ENCODE measurements around the gene PSME4. TPM values are rescaled to one million over a fixed set of nuclear protein-coding genes. Genes with fewer than 3 reads are reported as not detected.
"Not testable (repeated sequence)": the region's sequence is repeated elsewhere in the genome, so short reads cannot be mapped to it uniquely, and the experiment has no call there.

Gene PSME4
- total and polyA plus RNA-seq, 4 donors = 15.4 to 52.8 (median 28.4) TPM

DNA sequence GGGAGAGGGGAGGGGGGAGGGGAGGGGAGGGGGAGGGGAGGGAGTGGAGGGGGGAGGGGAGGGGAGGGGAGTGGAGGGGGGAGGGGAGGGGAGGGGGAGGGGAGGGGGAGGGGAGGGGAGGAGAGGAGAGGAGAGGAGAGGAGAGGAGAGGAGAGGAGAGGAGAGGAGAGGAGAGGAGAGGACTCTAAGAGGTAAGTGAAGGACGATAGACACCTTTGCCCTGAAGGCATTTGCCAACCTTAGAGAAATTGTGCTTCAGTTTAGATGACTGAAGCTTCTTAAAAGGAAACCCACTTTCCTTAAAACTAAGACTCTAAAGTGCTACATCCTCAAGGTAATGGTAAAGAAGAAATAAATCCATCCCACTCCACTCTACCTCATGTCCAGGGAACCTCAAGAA, 130.2 kb downstream of the PSME4 start (continued):
- TF ChIP-seq CTCF (IDR thresholded peaks at IDR 0.05; ENCODE audit: low read depth, low read length, missing input control) = no peak
- TF ChIP-seq RAD21 (IDR thresholded peaks at IDR 0.05) = no peak
- TF ChIP-seq ATF3 (IDR thresholded peaks at IDR 0.05) = no peak
- TF ChIP-seq JUND (IDR thresholded peaks at IDR 0.05) = no peak
- TF ChIP-seq TAF1 (conservative IDR thresholded peaks at IDR 0.05) = no peak

DNA sequence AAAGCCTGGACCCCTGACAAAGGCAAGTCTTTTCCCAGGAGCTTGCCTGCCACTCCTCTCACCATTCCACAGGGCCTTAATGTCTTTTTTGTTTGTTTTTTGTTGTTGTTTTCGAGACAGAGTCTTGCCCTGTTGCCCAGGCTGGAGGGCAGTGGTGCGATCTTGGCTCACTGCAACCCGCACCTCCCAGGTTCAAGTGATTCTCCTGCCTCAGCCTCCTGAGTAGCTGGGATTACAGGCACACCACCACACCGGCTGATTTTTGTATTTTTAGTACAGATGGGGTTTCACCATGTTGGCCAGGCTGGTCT, 140.9 kb downstream of the PSME4 start:
- Histone ChIP-seq H3K4me1 (ENCODE audit: control insufficient read depth in 4 of 4, insufficient read depth in 4 of 4, low read length in 3 of 4) (peaks cover 4 to 41% (median 33%) of the 10 kb centered on the region in 4 donors), H3K27ac (ENCODE audit: low read depth in 1 of 2, low read length in 2 of 2) (peak overlapping the region; percentile 27 to 57)
- not testable (repeated sequence) for H3K9ac ChIP-seq (ENCODE audit: low read depth in 1 of 2, low read length in 2 of 2); H3K36me3 ChIP-seq (ENCODE audit: control insufficient read depth in 4 of 4, insufficient read depth in 3 of 4, low read depth in 1 of 4, low read length in 3 of 4); H3K4me3 ChIP-seq (ENCODE audit: low read depth in 1 of 3, low read length in 3 of 3); DNase-seq (ENCODE audit: low spot score); H3K27me3 ChIP-seq (ENCODE audit: control insufficient read depth in 4 of 4, insufficient read depth in 4 of 4, low read length in 3 of 4); H3K9me3 ChIP-seq (ENCODE audit: control insufficient read depth in 4 of 4, low read length in 3 of 4)
- WGBS = 78% methylated on average over 4 of the region's 4 CpGs

DNA sequence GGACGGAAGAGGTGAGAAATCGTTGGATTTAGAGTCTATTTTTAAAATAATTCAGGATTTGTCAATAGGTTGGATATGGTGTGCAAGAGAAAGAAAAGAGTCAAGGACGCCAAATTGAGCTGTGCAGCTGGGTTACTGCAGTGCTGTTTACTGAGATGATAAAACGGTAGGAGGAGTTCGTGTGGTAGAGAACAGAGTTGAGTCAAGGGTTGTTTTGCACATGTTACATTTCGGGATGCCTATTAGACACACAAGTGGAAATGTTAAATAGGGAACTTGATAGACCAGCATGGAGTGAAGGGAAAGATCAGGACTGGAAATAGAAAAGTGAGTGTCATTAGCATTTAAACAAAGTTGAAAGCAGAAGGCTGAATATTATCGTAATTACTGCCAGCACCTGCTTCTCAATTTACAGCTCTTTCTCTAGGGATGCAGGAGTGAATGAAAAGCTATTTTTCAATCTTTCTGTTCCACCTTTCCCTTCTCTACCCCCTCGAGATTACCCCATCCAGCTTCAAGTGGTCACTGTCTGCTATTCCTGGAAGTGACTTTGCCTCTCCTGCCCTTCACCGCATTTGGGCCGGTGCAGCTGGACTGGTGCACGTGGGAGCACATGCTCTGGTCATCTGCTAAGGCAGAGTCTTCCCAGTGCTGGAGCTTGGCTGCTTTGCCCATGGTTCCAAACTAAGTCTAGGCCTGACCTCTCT, 141.4 kb downstream of the PSME4 start:
- Histone ChIP-seq H3K4me3 (ENCODE audit: low read depth in 1 of 3, low read length in 3 of 3) (no peak overlapping the region), H3K9ac (ENCODE audit: low read depth in 1 of 2, low read length in 2 of 2) (no peak overlapping the region), H3K9me3 (ENCODE audit: control insufficient read depth in 4 of 4, low read length in 3 of 4) (no peaks in the 10 kb centered on the region), H3K27me3 (ENCODE audit: control insufficient read depth in 4 of 4, insufficient read depth in 4 of 4, low read length in 3 of 4) (no peaks in the 10 kb centered on the region), H3K4me1 (ENCODE audit: control insufficient read depth in 4 of 4, insufficient read depth in 4 of 4, low read length in 3 of 4) (peaks cover 4 to 41% (median 33%) of the 10 kb centered on the region in 4 donors), H3K36me3 (ENCODE audit: control insufficient read depth in 4 of 4, insufficient read depth in 3 of 4, low read depth in 1 of 4, low read length in 3 of 4) (no peaks in the 10 kb centered on the region), H3K27ac (ENCODE audit: low read depth in 1 of 2, low read length in 2 of 2) (peak overlapping the region; percentile 27 to 57)
- 47% methylated on average over 11 of the region's 11 CpGs for WGBS
- TF ChIP-seq YY1 (IDR thresholded peaks at IDR 0.05) (peak; percentile 39), JUND (IDR thresholded peaks at IDR 0.05) (peak in 1 of 2 donors; percentile 39), RAD21 (IDR thresholded peaks at IDR 0.05) (peak in 1 of 2 donors; percentile 22), NR2F2 (IDR thresholded peaks at IDR 0.05) (no peak), FOXA1 (IDR thresholded peaks at IDR 0.05) (peak; percentile 13), HNF4G (IDR thresholded peaks at IDR 0.05) (no peak), MAX (IDR thresholded peaks at IDR 0.05) (peak; percentile 36), SP1 (IDR thresholded peaks at IDR 0.05) (peak; percentile 65), FOXA2 (IDR thresholded peaks at IDR 0.05) (peak; percentile 79), HNF4A (conservative IDR thresholded peaks at IDR 0.05) (peak; percentile 42 to 53), TAF1 (conservative IDR thresholded peaks at IDR 0.05) (no peak), GABPA (IDR thresholded peaks at IDR 0.05 in 1 of 2, conservative IDR thresholded peaks at IDR 0.05 in 1 of 2) (no peak), CTCF (IDR thresholded peaks at IDR 0.05; ENCODE audit: low read depth, low read length, missing input control) (no peak), RXRA (IDR thresholded peaks at IDR 0.05) (peak; percentile 62 to 80), ATF3 (IDR thresholded peaks at IDR 0.05) (peak; percentile 33), ZBTB33 (IDR thresholded peaks at IDR 0.05) (peak; percentile 24), EGR1 (IDR thresholded peaks at IDR 0.05; ENCODE audit: low read depth in 2 of 2) (no peak)
- TF ChIP-seq, protein P1, sequence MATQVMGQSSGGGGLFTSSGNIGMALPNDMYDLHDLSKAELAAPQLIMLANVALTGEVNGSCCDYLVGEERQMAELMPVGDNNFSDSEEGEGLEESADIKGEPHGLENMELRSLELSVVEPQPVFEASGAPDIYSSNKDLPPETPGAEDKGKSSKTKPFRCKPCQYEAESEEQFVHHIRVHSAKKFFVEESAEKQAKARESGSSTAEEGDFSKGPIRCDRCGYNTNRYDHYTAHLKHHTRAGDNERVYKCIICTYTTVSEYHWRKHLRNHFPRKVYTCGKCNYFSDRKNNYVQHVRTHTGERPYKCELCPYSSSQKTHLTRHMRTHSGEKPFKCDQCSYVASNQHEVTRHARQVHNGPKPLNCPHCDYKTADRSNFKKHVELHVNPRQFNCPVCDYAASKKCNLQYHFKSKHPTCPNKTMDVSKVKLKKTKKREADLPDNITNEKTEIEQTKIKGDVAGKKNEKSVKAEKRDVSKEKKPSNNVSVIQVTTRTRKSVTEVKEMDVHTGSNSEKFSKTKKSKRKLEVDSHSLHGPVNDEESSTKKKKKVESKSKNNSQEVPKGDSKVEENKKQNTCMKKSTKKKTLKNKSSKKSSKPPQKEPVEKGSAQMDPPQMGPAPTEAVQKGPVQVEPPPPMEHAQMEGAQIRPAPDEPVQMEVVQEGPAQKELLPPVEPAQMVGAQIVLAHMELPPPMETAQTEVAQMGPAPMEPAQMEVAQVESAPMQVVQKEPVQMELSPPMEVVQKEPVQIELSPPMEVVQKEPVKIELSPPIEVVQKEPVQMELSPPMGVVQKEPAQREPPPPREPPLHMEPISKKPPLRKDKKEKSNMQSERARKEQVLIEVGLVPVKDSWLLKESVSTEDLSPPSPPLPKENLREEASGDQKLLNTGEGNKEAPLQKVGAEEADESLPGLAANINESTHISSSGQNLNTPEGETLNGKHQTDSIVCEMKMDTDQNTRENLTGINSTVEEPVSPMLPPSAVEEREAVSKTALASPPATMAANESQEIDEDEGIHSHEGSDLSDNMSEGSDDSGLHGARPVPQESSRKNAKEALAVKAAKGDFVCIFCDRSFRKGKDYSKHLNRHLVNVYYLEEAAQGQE (IDR thresholded peaks at IDR 0.05) = no peak
- no peak for DNase-seq (ENCODE audit: low spot score)

All from liver (tissue), 9 donors.